ENCODE measurements around the gene PIEZO1. TPM values are rescaled to one million over a fixed set of nuclear protein-coding genes. Genes with fewer than 3 reads are reported as not detected.
A peak's percentile ranks its signal among the peaks of the same experiment; 100 is the strongest.

PIEZO1 gene
- total RNA-seq, 2 donors from 2014 or later = 55.7 to 128 TPM

- Mint-ChIP-seq H3K9me3 (no peaks in the 10 kb centered on the region), H3K27ac (no peak overlapping the region), H3K36me3 (no peaks in the 10 kb centered on the region)
- ATAC-seq (no peak), DNase-seq (ENCODE audit: low spot score in 2 of 2) (no peak)
Measured at GRCh38 chr16:88740727-88741055, 44.3 kb downstream of the PIEZO1 start.

GRCh38 chr16:88739977-88740726 lies 44.9 kb downstream of the PIEZO1 start:
- DNase-seq (ENCODE audit: low spot score in 2 of 2) (no peak), ATAC-seq (no peak)
- Mint-ChIP-seq H3K27ac (no peak overlapping the region), H3K36me3 (no peaks in the 10 kb centered on the region), H3K9me3 (no peaks in the 10 kb centered on the region)

- no peak overlapping the region for H3K27ac Mint-ChIP-seq
- no peaks in the 10 kb centered on the region for H3K36me3 Mint-ChIP-seq
- no peak for ATAC-seq
- DNase-seq (ENCODE audit: low spot score in 2 of 2) = no peak
- no peaks in the 10 kb centered on the region for H3K9me3 Mint-ChIP-seq
Measured at GRCh38 chr16:88739139-88739976, 45.7 kb downstream of the PIEZO1 start.

GRCh38 chr16:88738151-88739084 lies 46.6 kb downstream of the PIEZO1 start:
- no peak for ATAC-seq
- no peak overlapping the region for H3K27ac Mint-ChIP-seq
- DNase-seq (ENCODE audit: low spot score in 2 of 2) = no peak
- H3K36me3 Mint-ChIP-seq = no peaks in the 10 kb centered on the region
- no peaks in the 10 kb centered on the region for H3K9me3 Mint-ChIP-seq

GRCh38 chr16:88737298-88738150 lies 47.5 kb downstream of the PIEZO1 start:
- H3K27ac Mint-ChIP-seq = no peak overlapping the region
- no peaks in the 10 kb centered on the region for H3K36me3 Mint-ChIP-seq
- ATAC-seq = peak; percentile 90 to 92
- peak; percentile 72 for DNase-seq (ENCODE audit: low spot score in 2 of 2)
- H3K9me3 Mint-ChIP-seq = no peaks in the 10 kb centered on the region

GRCh38 chr16:88736496-88736895 lies 48.5 kb downstream of the PIEZO1 start:
- Mint-ChIP-seq H3K36me3 (no peaks in the 10 kb centered on the region), H3K9me3 (no peaks in the 10 kb centered on the region), H3K27ac (no peak overlapping the region)
- DNase-seq (ENCODE audit: low spot score in 2 of 2) (no peak), ATAC-seq (no peak)

- Mint-ChIP-seq H3K36me3 (peaks cover 0 to 3% of the 10 kb centered on the region in 2 donors), H3K27ac (no peak overlapping the region), H3K9me3 (no peaks in the 10 kb centered on the region)
- no peak for ATAC-seq
- no peak for DNase-seq (ENCODE audit: low spot score in 2 of 2)
Measured at GRCh38 chr16:88736088-88736487, 48.9 kb downstream of the PIEZO1 start.

- DNase-seq (ENCODE audit: low spot score in 2 of 2) (no peak), ATAC-seq (no peak)
- peaks cover 0 to 4% of the 10 kb centered on the region in 2 donors for H3K36me3 Mint-ChIP-seq
- H3K9me3 Mint-ChIP-seq = no peaks in the 10 kb centered on the region
- no peak overlapping the region for H3K27ac Mint-ChIP-seq
Measured at GRCh38 chr16:88735616-88736015, 49.4 kb downstream of the PIEZO1 start.

- Mint-ChIP-seq H3K27ac (no peak overlapping the region), H3K36me3 (peaks cover 0 to 4% of the 10 kb centered on the region in 2 donors), H3K9me3 (no peaks in the 10 kb centered on the region)
- DNase-seq (ENCODE audit: low spot score in 2 of 2) = no peak
- ATAC-seq = no peak
Measured at GRCh38 chr16:88735121-88735520, 49.9 kb downstream of the PIEZO1 start.

- ATAC-seq (no peak), DNase-seq (ENCODE audit: low spot score in 2 of 2) (no peak)
- H3K9me3 Mint-ChIP-seq = no peaks in the 10 kb centered on the region
- no peak overlapping the region for H3K27ac Mint-ChIP-seq
- peaks cover 0 to 4% of the 10 kb centered on the region in 2 donors for H3K36me3 Mint-ChIP-seq
Measured at GRCh38 chr16:88734361-88734728, 50.7 kb downstream of the PIEZO1 start.

- DNase-seq (ENCODE audit: low spot score in 2 of 2) (no peak), ATAC-seq (no peak)
- H3K9me3 Mint-ChIP-seq = no peaks in the 10 kb centered on the region
- peaks cover 0 to 4% of the 10 kb centered on the region in 2 donors for H3K36me3 Mint-ChIP-seq
- no peak overlapping the region for H3K27ac Mint-ChIP-seq
Measured at GRCh38 chr16:88733630-88734360, 51.2 kb downstream of the PIEZO1 start.

GRCh38 chr16:88732961-88733294 lies 52.1 kb downstream of the PIEZO1 start:
- peaks cover 0 to 4% of the 10 kb centered on the region in 2 donors for H3K36me3 Mint-ChIP-seq
- ATAC-seq (no peak), DNase-seq (ENCODE audit: low spot score in 2 of 2) (no peak)
- no peak overlapping the region for H3K27ac Mint-ChIP-seq
- no peaks in the 10 kb centered on the region for H3K9me3 Mint-ChIP-seq

- DNase-seq (ENCODE audit: low spot score in 2 of 2) = no peak
- no peak overlapping the region for H3K27ac Mint-ChIP-seq
- no peak for ATAC-seq
- H3K36me3 Mint-ChIP-seq = peaks cover 0 to 4% of the 10 kb centered on the region in 2 donors
- H3K9me3 Mint-ChIP-seq = no peaks in the 10 kb centered on the region
Measured at GRCh38 chr16:88732172-88732960, 52.7 kb downstream of the PIEZO1 start.

GRCh38 chr16:88731699-88732098 lies 53.3 kb downstream of the PIEZO1 start:
- H3K27ac Mint-ChIP-seq = no peak overlapping the region
- ATAC-seq (no peak), DNase-seq (ENCODE audit: low spot score in 2 of 2) (no peak)
- H3K9me3 Mint-ChIP-seq = no peaks in the 10 kb centered on the region
- H3K36me3 Mint-ChIP-seq = peaks cover 0 to 4% of the 10 kb centered on the region in 2 donors
